ENCODE measurements around the gene HSPD1. TPM values are rescaled to one million over a fixed set of nuclear protein-coding genes. Genes with fewer than 3 reads are reported as not detected.

HSPD1 gene
- total and polyA plus RNA-seq, 10 of the 15 experiments (the other 5 are each of a cell fraction or from before 2014, with no cell fraction given): 345 to 1,169 (median 695) TPM

DNA sequence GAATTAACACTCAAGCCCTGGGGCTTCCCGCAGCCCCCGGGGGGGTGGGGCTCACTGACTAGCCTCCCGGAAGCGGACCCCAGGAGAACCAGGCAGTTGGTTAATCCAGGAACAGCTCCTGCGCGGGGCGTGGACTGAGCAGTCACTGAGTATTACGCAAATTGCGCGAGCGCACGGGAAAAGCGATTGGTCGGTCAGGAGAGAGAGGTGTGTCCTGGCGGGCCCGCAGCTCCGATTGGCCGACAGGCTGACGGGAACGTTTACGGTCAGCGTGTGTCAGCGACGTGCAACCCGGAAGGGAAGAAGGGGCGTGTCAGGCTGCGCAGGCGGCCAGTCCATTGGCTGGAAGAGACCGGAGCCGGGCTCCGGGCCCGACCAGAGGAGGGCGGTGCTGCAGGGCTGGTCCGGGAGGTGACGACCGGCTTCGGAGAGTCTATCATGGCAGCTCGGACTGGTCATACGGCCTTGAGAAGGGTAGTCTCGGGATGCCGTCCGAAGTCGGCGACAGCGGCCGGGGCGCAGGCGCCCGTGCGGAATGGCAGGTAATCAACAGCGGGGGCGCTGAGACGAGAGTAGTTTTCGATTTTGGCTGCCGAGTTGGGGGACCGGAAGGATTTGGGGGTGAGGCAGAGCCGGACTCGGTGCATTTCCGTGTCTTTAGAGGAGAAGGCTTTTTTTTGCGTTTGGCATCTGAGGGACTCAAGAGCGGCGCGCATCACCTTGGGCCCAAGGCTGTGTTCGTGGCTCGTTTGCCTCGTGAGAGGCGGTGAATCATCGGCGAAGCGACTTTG lies 46.3 kb downstream of the HSPD1 start, which contains the start of gene COQ10B (continued):
- TF ChIP-seq SMARCA5 (IDR thresholded peaks at IDR 0.05) (peak; percentile 41; the same call in 1 of the 2 replicates), RCOR1 (conservative IDR thresholded peaks at IDR 0.05; ENCODE audit: low read depth, low read length) (0 out of 2 replicates have a peak, but pooled peaks have one; percentile 3), RUNX3 (IDR thresholded peaks at IDR 0.05; ENCODE audit: low read length) (peak; percentile 50; the same call in 1 of the 2 replicates), ZNF592 (IDR thresholded peaks at IDR 0.05) (no peak), MAX (IDR thresholded peaks at IDR 0.05; ENCODE audit: low read depth, low read length) (peak; percentile 82), E4F1 (IDR thresholded peaks at IDR 0.05; ENCODE audit: borderline replicate concordance, partially characterized antibody) (peak; percentile 87), REST (IDR thresholded peaks at IDR 0.05; ENCODE audit: low read depth, low read length) (no peak), YBX1 (IDR thresholded peaks at IDR 0.05) (no peak), SUZ12 (IDR thresholded peaks at IDR 0.05; ENCODE audit: unreplicated experiment) (no peak), SRF (IDR thresholded peaks at IDR 0.05; ENCODE audit: low read depth in 2 of 2, low read length in 2 of 2) (no peak), CBFB (IDR thresholded peaks at IDR 0.05; ENCODE audit: low read depth) (0 out of 2 replicates have a peak, but pooled peaks have one; percentile 41), RELA (IDR thresholded peaks at IDR 0.05; ENCODE audit: borderline replicate concordance, partially characterized antibody) (peak; percentile 48), PAX8 (IDR thresholded peaks at IDR 0.05) (no peak), POLR2A (IDR thresholded peaks at IDR 0.05; ENCODE audit: low read depth, low read length) (peak; percentile 89), GATAD2B (conservative IDR thresholded peaks at IDR 0.05; ENCODE audit: low read depth) (peak; percentile 57), POLR2AphosphoS5 (IDR thresholded peaks at IDR 0.05; ENCODE audit: low read length) (peak; percentile 97), TAF1 (IDR thresholded peaks at IDR 0.05; ENCODE audit: borderline replicate concordance, low read depth, low read length) (peak; percentile 74)
- TF ChIP-seq, protein P1, sequence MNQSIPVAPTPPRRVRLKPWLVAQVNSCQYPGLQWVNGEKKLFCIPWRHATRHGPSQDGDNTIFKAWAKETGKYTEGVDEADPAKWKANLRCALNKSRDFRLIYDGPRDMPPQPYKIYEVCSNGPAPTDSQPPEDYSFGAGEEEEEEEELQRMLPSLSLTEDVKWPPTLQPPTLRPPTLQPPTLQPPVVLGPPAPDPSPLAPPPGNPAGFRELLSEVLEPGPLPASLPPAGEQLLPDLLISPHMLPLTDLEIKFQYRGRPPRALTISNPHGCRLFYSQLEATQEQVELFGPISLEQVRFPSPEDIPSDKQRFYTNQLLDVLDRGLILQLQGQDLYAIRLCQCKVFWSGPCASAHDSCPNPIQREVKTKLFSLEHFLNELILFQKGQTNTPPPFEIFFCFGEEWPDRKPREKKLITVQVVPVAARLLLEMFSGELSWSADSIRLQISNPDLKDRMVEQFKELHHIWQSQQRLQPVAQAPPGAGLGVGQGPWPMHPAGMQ (IDR thresholded peaks at IDR 0.05; ENCODE audit: borderline replicate concordance): no peak
